ENCODE results near the gene KIFC3.
A peak's percentile ranks its signal among the peaks of the same experiment; 100 is the strongest.
"Not testable (repeated sequence)": the region's sequence is repeated elsewhere in the genome, so short reads cannot be mapped to it uniquely, and the experiment has no call there.

Gene KIFC3

GRCh38 chr16:57802341-57803133, at the start of gene KIFC3:
TSS of gene KIFC3 (minus strand) at chr16:57802491. CDS start at chr16:57798243, 4,248 bp downstream.
- DNase-seq: peak; percentile 57

- DNase-seq: no peak
Measured at GRCh38 chr16:57848181-57848580, 45.9 kb upstream of the KIFC3 start.

- DNase-seq: not testable (repeated sequence)
Measured at GRCh38 chr16:57846931-57847330, 44.6 kb upstream of the KIFC3 start.

DNA sequence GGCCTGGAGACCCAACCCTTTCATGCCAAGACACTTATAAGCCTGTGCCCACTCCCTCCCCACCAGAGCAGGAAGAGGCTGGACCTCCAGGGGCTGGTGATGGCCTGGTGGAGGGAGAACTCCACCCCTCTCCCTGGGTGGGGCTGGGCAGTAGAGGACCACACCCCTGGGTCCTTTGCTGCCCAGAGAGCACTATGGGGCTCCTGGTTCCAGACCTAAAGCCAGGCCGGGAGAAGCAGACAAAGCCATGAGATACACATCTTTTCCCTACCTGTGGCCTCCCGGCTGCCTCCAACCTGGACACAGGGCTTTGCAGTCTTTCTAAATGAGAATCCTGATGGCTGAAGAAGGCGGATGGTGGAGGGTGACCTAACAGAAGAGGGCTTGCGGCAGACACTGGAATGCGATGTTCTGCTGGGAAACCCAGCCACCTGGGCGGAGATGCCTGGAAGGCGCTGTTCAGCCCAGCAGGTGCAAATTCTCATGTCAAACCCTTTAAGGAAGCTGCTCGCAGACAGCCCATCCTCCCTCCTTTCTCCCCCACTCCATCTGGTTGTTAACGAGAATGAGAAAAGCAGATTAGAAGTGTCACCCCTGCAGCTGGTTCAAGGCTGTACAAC, 43.9 kb upstream of the KIFC3 start:
- no peak for DNase-seq

- no peak for DNase-seq
Measured at GRCh38 chr16:57845115-57845514, 42.8 kb upstream of the KIFC3 start.

GRCh38 chr16:57844416-57845030, 42.2 kb upstream of the KIFC3 start:
- DNase-seq: no peak

- no peak for DNase-seq
Measured at GRCh38 chr16:57843400-57843799, 41.1 kb upstream of the KIFC3 start.

DNA sequence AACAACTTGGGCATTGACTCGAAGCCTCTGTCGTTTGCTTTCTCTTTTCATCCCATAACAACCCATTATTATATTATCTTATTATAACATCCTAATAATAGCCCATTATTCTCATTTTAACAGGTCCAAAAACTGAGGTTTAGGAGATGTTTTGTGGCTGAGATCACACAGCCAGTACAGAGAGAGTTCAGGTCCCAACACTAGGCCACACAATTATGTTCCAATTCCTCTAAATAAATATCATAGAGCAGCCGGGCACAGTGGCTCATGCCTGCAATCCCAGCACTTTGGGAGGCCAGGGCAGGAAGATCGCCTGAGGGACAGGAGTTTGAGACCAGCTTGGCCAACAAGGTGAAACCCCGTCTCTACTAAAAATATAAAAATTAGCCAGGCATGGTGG, 40.3 kb upstream of the KIFC3 start:
- no peak for DNase-seq

GRCh38 chr16:57840833-57841232, 38.5 kb upstream of the KIFC3 start:
- DNase-seq: no peak

DNA sequence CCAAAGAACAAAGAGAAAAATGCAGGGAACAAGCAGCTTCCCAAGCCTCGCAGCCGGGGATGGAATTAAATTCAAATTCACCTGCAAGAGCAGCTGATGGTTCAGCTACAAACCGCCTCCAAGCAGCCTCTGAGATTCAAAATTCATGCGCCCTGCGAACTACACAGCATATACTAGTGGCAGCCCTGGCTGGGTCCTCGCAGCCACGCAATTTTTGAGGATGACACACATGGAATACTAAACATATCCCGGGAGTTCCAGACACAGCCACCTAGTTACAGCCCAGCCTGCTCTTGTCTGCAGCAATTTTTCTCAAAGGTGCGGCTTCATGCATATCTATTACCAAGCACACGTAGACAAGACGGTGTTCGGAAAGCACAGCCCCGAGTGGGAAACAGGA, 35.9 kb upstream of the KIFC3 start:
- DNase-seq: no peak

- DNase-seq: no peak
Measured at GRCh38 chr16:57837305-57838125, 35.2 kb upstream of the KIFC3 start.

DNA sequence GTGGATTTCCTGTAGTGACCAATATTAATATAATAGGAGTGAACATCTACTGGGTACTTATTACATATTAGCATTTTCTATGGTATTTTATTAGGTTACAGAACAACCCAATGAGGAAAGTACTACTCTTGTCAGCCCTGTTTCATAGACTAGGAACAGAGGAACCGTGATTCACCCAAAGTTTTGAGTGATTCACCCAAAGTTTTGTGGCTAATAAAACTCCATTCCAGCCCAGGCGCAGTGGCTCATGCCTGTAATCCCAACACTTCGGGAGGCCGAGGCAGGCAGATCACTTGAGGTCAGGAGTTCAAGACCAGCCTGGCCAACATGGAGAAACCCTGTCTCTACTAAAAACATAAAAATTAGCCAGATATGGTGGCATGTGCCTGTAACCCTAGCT, 33.1 kb upstream of the KIFC3 start:
- DNase-seq: not testable (repeated sequence)

DNA sequence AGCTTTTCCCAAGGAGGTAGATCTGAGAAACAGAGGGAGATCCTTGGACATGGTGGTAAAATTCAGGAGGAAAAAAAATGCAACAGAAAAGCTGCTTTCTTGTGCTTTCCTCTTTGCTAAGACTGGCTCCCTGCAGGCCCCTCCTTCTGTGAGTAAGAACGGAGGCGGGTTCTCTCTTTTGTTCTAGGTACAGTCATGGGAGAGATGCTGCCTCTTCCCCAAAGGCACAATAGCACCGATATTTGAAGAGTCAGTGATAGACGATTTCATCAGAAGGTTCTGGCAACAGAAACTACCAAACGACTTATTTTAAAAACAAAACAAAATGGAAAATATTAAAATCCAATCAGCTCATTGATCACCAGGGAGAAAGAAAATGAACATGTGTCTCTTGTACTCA, 32.6 kb upstream of the KIFC3 start:
- no peak for DNase-seq

DNA sequence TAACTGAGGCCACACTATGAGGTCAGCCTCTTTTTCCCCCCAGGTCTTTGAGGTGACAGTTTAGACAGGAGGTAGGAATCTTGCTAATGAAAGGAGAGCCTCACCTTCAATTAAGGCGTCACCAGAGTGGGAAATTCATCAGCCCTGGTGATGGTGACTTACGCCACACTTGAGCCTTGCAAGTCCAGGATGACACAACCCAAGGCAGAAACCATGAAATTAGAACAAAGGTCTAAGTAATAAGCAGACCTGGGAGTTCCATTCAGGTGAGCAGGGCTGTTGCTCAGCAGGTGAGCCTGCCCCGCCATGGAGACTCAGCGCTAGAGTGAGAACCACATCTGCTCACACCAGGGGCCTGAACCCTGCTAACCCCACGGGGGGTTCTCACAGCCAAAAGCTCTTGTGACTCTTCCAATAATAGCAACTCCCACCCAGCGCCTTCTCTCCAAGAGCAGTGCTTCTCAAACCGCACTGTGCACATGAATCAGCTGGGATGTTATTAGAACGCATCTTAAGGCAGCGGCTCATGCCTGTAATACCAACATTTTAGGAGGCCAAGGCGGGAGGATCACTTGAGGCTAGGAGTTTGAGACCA, 28.7 kb upstream of the KIFC3 start:
- DNase-seq: no peak

DNA sequence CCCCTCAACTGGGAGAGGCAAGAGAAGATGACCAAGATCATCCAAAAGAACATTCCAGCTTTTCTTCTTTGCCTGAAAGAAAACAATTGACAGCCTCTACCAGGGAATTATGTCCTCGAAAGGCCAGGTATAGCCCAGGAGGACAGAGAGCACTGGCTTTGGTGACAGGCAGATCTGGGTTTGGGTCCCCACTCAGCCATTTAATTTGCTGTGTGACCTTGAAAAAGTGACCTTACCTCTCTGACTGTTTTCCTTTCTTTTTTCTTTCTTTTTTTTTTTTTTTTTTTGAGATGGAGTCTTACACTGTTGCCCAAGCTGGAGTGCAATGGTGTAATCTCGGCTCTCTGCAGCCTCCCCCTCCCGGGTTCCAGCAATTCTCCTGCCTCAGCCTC, 27.7 kb upstream of the KIFC3 start:
- DNase-seq: no peak

DNA sequence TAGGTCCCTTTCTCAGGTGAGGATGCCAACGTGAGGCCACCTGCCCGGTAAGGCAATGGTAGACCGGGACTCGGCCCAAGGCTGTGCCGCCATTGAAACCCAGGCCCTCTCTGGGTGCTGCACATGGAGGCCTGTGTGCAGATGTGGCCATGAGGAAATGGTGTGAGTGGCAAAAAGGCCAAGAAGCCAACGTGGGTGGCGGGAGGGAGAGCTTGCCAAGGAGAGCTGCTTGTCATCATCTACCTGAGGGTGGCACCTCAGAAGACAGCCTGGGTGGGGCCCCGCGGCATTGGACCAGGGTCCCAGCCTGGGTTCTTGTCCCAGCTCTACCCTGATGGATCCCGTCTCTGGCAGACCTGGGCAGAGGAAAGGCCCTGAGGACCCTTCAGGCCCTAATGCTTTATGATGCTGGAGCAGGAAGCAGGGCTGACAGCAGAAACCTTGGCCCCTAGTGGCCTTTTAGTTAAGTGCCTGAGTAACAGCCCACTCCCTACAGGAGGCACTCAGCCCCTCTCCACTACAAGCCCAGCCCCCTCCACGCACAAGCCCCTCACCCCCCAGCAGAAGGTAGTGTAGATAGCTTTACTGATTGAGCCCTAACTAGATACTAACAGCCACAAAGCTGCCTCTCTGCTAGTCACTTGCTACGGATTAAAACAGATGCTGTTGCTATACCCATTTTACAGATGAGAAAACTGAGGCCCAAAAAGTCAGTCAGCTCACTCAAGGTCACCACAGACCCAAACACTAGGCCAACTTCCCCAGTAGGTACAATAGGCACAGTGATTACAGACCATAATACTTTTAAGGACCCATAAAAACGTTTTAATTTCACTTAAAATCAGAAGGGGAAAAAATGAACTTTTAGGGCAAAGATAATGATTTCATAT, 26.2 kb upstream of the KIFC3 start:
- DNase-seq: no peak

DNA sequence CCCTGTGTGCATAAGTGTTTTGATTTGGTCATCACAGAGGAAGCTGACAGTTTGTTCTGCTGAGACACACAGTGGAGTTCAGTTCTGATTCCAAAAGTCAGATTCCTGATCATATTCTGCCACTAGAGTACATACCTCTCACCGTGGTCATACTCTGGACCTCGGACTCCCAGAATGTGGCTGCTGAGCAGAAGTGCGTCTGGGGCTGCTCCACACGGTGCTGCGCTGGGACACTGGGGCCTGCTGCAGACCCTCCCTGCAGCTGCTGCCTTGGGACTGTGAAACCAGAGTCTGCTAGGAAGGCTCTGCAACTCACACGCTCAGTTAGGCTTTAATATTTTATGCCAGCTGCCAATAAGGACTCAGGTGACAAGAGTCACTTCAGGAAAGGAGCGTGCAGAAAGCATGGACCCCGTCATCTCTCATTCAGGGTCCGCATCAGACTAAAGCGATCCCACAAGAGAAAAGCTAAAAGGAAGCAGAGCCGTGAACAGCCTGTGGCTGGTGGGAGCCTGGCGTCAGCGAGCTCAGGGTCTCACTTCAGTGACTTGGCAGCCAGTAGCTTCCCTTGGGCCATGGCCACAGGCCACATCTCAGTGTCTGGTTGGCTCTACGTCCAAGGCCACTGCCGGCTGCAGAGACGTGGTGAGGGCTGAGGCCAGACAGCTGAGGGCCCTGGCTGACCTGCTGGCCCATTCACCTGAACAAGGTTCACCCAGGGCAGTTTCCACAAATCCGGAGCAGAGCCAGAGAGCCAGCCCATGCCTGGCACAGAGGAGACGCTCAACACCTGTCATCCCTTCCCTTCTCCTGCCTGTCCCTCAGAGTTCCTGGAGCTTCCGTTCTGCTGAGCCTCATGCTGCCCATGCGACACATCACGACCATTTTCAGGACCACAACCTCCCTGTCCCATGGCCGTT, 24.7 kb upstream of the KIFC3 start:
- DNase-seq: no peak

GRCh38 chr16:57826052-57826451, 23.8 kb upstream of the KIFC3 start:
- DNase-seq: no peak

DNA sequence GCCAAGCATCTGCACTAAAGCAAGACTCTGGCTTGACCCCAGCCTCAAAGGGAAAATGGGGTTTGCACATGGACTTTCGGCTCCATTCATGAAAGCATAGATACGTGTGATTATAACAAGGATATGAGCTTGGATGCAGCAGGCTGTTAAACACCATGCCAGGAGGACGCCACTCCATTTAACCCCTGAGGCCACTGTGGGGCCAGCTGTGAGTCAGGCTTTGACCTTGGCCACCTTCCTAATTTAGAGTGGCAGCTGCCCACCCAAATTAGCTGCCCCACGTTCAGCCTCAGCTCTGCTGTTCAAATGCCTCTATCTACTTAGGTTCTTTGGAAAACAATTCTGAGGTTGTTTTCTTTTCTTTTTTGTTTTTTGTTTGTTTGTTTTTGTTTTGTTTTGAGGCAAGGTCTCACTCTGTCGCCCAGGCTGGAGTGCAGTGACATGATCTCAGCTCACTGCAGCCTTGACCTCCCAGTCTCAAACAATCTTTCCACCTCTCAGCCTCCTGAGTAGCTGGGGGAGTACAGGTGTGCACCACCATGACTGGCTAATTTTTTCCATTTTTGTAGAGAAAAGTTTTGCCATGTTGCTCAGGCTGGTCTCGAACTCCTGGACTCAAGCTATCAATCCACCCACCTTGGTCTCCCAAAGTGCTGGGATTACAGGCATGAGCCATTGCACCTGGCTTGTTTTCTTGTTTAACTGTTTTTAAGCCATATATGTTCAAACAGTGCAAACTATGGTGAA, 23.2 kb upstream of the KIFC3 start:
- DNase-seq: no peak

- DNase-seq: no peak
Measured at GRCh38 chr16:57824888-57825287, 22.6 kb upstream of the KIFC3 start.

All from stimulated activated naive CD4-positive, alpha-beta T cell treated with Interleukin-2 at 50 U/mL for 16 hours (primary cell).